GM12865 (cell line): ENCODE data around the gene FNDC8.

Experiments
- DNase-seq: peaks from one replicate; pipeline ENCODE4 v3.0.0; 2010; ENCODE audit warnings: low read depth
- H3K4me3 ChIP-seq: 2 replicates; pipeline ENCODE4 v1.5.1; 2011; ENCODE audit warnings: mild to moderate bottlenecking, low read depth, low read length, control low read depth
- TF ChIP-seq, protein P1 (sequence below): IDR thresholded peaks from 2 replicates; pipeline ENCODE4 v1.5.1; 2011; ENCODE audit warnings: low read length, control low read depth, low read depth, inconsistent platforms; ENCODE audit not compliant: insufficient read depth; ENCODE audit errors: missing control alignments

The FNDC8 gene

DNA sequence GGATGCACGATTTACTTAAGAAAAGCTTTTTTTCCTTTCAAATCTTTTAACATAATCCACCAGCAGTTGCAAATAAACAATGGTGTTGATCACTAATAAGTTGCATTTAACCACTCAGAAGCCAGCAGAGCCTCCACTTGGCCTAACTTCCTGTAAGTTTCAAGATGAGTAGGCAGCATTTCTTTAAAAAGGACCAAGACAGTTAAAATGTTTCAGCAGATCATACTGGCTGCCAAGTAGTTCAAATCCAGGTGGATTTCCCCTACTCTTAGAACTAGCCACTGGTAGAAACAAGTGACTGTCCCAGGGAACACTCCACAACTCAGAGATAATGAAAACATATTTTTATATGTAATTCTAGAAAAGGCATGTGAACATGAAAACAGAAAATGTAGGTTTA, 40.9 kb upstream of the FNDC8 start:
- DNase-seq = peak; percentile 91
- TF ChIP-seq, protein P1, sequence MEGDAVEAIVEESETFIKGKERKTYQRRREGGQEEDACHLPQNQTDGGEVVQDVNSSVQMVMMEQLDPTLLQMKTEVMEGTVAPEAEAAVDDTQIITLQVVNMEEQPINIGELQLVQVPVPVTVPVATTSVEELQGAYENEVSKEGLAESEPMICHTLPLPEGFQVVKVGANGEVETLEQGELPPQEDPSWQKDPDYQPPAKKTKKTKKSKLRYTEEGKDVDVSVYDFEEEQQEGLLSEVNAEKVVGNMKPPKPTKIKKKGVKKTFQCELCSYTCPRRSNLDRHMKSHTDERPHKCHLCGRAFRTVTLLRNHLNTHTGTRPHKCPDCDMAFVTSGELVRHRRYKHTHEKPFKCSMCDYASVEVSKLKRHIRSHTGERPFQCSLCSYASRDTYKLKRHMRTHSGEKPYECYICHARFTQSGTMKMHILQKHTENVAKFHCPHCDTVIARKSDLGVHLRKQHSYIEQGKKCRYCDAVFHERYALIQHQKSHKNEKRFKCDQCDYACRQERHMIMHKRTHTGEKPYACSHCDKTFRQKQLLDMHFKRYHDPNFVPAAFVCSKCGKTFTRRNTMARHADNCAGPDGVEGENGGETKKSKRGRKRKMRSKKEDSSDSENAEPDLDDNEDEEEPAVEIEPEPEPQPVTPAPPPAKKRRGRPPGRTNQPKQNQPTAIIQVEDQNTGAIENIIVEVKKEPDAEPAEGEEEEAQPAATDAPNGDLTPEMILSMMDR = no peak
- H3K4me3 ChIP-seq = peak overlapping the region; percentile 47

DNA sequence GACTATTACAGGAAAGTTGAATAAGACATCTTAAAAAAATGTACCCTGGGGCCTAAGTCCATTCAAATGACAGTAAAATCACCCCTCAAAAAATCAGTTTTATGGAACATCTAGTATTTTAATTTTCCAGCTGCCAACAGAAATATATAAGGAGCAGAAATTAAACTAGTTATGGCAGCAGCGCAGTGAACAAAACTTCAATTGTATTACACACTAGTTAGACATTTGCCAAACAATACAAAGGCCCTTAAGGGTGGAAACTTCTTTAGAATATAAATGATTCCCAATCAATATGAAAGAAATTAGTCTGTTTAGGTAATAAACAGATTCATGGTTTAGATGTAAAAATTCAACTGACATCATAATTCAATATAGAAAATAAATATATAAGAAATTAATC, 39.8 kb upstream of the FNDC8 start:
- H3K4me3 ChIP-seq = peak overlapping the region; percentile 47
- DNase-seq = no peak
- TF ChIP-seq, protein P1 = no peak

DNA sequence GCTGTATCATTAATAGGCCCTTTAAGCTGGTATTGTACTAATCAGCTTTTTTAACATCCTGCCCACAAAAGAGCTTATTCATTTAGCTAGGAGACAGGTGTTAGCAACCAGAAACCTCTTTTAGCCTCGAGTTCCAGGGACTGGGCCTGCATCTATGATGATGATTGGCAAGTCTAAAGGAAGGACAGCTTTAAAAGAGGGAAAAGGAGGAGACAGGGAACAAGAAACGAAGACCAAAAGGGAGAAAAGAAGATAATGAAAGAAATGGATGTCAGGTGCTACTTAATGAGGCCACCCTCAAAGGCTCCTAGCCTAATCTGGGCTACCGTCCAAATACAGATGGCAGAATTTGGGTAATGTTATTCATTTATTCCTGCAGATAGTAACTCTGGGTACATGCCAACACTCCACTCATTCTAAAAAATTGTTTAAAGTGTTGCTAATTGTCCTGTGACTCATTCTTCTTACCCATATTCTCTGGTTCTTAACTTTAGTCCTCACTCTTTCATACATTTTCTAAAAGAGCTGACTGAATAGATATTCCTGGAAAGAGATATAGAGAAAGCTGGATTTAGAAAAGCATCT, 39.2 kb upstream of the FNDC8 start:
- TF ChIP-seq, protein P1 = no peak
- peak; percentile 65 for DNase-seq
- H3K4me3 ChIP-seq = peak overlapping the region; percentile 31

DNA sequence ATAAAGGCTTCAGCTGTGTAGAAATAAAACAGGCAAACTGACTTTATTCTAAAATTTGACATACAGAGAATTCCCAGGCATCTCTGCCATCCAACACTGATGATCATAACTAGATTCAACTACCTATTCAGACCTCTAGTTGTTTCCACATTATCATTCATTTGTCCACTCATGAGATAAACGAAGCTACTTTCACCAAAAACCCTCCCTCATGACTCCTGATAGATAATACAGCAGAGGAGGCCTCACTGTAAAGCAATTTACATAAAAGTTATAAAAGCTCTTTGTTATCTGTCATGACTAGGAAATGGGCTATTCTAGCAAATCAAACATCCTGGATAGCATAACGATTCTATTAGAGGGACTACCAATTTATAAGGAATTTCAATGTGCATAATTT, 38.3 kb upstream of the FNDC8 start:
- H3K4me3 ChIP-seq = peak overlapping the region; percentile 37
- TF ChIP-seq, protein P1 = no peak
- DNase-seq = no peak

DNA sequence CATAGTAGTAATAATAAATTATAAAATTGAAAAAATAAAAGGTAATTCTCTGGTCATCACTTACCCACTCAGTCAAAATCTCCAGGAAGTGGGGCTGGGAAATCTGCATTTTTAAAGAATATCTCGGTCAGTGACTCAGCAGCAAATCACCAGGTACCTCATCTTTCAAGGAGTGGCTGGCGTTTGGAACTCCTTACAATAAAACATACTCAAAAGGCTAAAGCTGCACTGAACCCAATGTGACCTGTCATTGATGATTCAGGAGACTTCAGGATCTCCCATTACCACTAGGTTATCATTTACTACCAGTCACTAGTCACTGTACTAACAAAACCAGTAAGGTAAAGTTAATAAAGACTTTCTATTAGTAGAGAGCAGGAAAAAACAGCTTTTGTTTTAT, 36.4 kb upstream of the FNDC8 start:
- no peak overlapping the region for H3K4me3 ChIP-seq
- DNase-seq = no peak
- TF ChIP-seq, protein P1 = no peak

DNA sequence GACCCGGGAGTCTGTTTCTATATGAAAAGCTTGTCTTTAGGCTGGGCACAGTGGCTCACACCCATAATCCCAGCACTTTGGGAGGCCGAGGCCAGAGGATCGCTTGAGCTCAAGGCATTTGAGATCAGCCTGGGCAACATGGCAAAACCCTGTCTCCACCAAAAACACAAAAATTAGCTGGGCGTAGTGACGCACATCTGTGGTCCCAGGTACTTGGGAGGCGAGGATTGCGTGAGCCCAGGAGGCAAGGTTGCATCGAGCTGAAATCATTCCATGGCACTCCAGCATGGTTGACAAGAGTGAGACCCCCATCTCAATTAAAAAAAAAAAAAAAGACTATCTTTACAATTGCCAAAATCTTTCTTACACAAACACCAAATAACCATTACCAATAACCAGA, 35.3 kb upstream of the FNDC8 start:
- DNase-seq = no peak
- H3K4me3 ChIP-seq = peak overlapping the region; percentile 99
- TF ChIP-seq, protein P1 = no peak

DNA sequence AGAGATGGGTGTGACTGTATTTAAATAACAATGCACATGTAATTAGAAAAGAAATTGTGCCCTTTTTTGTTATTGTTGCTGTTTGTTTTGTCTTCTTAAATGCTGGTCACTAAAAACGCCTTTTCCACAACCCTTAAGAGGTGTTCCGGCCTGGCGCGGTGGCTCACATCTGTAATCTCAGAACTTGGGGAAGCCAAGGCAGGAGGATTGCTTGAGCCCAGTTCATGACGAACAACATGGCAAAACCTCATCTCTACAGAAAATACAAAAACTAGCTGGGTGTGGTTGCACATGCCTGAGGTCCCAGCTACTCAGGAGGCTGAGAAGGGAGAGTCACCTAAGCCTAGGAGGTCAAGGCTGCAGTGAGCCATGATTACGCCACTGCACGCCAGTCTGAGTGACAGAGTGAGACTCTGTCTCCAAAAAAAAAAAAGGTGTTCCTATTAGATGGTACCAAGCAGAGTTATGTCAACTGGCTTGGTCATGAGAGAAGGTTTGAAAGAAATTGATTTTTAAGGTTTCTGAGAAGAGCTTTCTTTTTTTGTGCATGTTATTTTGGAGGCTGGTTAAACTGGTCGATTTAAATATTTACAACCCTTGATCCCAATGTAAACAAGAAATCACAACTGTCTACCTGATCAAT, 34.4 kb upstream of the FNDC8 start:
- DNase-seq = peak; percentile 50
- H3K4me3 ChIP-seq = peak overlapping the region; percentile 99

More for the DNA sequence above, 34.4 kb upstream of the FNDC8 start:
- TF ChIP-seq, protein P1 = no peak
